Fibroblast of upper back skin (primary cell): ENCODE data around the gene LTA.
A peak's percentile ranks its signal among the peaks of the same experiment; 100 is the strongest.
"Not testable (repeated sequence)": the region's sequence is repeated elsewhere in the genome, so short reads cannot be mapped to it uniquely, and the experiment has no call there.

Experiments used
- DNase-seq: peaks from one replicate; pipeline ENCODE4 v3.0.0-alpha.2; 2013

Gene LTA

GRCh38 chr6:31590691-31591090, 18.6 kb downstream of the LTA start:
- DNase-seq: not testable (repeated sequence)

DNA sequence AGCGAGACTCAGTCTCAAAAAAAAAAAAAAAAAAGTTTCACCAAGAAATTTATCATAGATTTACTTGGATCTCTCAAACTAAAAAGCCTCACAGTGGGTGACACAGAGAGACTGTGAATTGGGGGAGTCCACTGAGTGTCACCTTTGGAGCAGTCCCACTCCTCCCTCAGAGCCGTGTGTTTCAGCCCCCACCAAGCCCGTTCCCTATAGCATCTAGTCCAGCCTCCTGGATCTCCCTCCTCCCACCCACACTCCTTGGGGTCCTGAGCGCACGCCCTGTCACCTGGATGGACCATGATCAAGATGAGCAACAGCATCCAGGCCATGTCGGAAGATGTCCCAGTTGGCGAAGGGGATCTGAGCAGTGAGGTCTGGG, 20.3 kb downstream of the LTA start:
- DNase-seq: no peak

GRCh38 chr6:31597006-31597405, 24.9 kb downstream of the LTA start:
- DNase-seq: peak; percentile 39

DNA sequence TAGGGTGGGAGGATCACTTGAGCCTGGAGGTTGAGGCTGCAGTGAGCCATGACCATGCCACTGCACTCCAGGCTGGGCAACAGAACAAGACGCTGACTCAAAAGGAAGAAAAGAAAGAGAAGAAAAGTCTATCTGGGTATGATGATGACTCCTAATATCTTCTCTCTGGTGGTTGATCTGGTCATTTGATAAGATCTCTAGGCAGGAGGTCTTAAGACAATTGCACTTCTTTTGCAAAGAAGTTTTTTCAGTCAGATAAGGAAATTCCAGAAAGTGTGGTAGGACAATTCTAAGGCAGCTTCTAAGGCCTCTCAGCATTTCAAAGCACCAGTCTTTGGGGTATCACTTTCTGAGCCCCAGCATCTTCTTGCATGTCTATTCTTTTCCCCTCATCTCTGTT, 35.2 kb downstream of the LTA start:
- no peak for DNase-seq

GRCh38 chr6:31609519-31610406, 37.7 kb downstream of the LTA start:
- DNase-seq: no peak

- peak; percentile 51 for DNase-seq
These were observed 38.9 kb downstream of the LTA start for GRCh38 chr6:31610968-31611367.

- no peak for DNase-seq
These were observed 42.1 kb downstream of the LTA start for GRCh38 chr6:31614075-31614619.

GRCh38 chr6:31614684-31615578, 42.8 kb downstream of the LTA start, which contains the start of gene AIF1:
Gene AIF1, plus strand, starts transcription at chr6:31615234. Its CDS starts 96 bp downstream, at chr6:31615330.
- no peak for DNase-seq

DNA sequence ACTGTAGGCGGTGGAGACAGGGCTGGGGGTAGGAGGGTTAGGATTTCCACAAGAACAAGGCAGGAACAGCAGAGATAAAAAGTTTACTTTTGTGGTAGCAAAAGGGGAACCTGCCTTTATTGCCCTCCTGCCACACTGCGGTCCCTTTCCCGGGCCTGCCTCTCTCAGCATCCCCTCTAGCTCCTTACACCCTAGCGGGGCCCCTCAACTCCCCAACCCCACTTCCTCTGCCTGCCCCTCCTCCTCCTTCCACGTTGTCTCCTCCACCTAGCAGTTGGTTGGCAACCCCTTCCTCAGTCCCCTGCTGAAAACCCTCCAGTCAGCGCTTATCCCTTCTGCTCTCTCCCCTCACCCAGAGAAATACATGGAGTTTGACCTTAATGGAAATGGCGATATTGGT, 43.7 kb downstream of the LTA start:
- no peak for DNase-seq

DNA sequence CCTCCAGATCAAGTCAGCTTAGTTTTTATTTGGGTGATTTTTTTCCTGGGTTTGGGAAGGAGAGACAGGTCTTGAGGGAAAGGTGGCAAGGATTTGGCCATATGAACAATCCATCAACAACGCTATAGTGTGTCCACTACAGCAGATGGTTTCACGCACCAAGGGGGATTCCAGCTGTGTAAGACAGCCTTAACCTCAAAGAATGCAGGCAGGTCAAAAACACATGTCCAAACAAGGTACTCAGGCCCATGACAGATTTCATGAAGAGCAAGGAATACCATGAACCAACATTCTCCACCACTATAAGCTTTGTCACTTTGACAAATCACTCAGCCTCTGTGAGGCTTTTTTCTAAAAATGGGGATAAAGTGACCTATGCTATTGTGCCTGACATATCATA, 44.9 kb downstream of the LTA start:
- no peak for DNase-seq

- DNase-seq: peak; percentile 100
These were observed 47.9 kb downstream of the LTA start for GRCh38 chr6:31619805-31620585.

DNA sequence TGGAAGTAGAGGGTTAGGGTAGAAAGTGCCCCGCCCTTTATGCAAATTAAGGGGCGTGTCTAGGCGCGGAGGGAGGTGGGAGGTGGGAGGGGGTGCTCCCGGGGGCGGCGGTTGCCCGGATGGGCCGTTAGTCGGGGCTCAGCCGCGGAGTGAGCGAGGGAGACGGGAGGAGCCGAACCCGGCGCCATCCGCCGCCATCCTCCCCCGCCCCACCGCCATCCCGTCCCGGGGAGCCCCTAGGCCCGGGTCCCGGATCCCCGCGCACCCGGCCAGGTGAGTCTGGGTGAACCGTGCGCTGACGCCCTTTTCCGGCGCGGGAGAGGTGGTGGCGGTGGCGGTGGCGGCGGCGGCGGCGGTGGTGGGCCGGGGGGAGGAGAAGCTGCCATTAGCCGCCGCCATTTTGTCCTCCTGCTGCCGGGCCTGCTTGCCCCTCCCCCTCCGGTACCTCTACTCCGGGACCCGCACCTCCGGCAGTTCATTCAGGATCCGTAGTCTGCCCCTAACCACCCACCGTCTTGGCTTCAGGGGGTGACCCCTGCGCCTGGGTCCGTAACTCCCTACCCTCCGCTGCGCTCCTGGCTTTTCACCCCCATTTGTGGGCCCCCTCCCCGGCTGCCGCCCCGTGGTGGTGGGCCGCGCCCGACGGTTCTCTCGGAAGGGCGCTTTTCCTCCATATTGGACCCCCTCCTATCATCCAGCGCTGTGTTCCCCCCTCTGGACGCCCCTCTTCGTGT, 48.7 kb downstream of the LTA start, which contains the start of gene PRRC2A:
TSS of gene PRRC2A (plus strand) at position 130 of the 734 bp plus-strand sequence. CDS start 2,075 bp downstream, outside the sequence.
- peak; percentile 72 for DNase-seq

DNA sequence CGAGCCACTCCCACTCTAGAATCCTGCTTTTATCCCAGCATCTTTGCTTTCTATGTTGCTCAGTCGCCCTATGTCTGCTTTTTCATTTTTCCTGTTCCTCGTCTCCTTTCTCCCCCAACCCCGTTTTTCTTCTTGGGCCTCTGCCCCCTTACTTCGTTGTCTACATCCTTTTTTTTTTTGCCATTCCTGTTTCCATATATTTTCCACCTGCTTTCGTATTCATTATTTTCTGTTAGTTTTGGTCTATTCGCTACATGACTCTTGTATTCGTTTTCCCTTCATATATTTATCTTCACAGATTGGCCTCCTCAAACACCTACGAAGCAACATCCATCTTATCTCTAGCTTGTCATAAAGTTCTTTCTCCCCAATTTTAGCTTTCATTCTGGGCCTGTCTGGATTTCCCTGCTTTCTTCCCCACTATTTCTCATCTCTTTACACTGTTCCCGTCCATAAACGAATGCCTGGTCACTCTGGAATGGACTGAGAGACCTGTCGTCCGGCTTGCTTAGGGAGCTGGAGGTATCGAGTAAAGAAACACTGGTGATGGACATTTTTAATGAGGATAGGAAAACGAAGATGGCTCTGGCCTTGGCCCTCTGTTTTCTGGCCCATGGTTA, 49.3 kb downstream of the LTA start:
- no peak for DNase-seq

DNA sequence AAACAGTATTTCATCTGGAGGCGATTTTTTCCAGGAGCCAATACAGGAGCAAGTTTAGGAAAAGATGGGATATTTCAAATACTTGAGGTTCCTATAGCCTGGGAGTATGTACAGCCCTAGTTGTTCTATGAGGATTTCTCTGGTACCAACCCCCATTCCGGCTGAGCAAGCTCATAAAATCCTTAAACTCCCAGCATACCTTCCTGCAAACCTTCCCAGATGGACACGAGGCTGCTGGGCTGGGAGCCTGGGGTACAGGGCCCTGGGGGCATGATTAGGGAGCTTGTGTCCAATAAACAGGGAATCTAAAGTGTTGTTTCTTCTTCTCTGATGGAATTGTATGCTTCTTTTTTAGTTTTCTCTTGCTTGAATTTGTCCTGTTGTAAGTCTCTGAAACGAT, 49.9 kb downstream of the LTA start:
- peak; percentile 38 for DNase-seq

GRCh38 chr6:31622684-31623091, 50.6 kb downstream of the LTA start:
- no peak for DNase-seq
